Tibial artery (tissue), 4 donors: ENCODE results near the gene NOTUM.

Experiments
- DNase-seq, 2 donors: peaks; one replicate each; pipeline ENCODE4 v3.0.0-alpha.2; 2019
- H3K27ac ChIP-seq, 2 donors: fragments of 200-600 bp; sonication (generic) in 1 of 2; 1 replicate in 1 of 2; 2 replicates in 1 of 2; pipeline ENCODE4 v1.5.1; 2018 to 2019; ENCODE audit warnings: mild to moderate bottlenecking in 1 of 2
- H3K27me3 ChIP-seq, 2 donors: fragments of 200-600 bp; sonication (generic) in 1 of 2; one replicate each; pipeline versions ENCODE4 v1.5.1 to v1.6.0; 2016 to 2019
- H3K36me3 ChIP-seq, 3 donors: fragments of 200-600 bp; sonication (generic) in 2 of 3; one replicate each; pipeline ENCODE4 v1.5.1; 2016 to 2019; ENCODE audit warnings: mild to moderate bottlenecking in 2 of 3
- H3K4me1 ChIP-seq, 4 donors: fragments of 200-600 bp; sonication (generic) in 2 of 4; 1 replicate in 3 of 4; 2 replicates in 1 of 4; pipeline ENCODE4 v1.5.1; 2016 to 2019
- H3K4me3 ChIP-seq, 2 donors: fragments of 200-600 bp; sonication (generic) in 1 of 2; 1 replicate in 1 of 2; 2 replicates in 1 of 2; pipeline ENCODE4 v1.5.1; 2018 to 2019; ENCODE audit warnings: mild to moderate bottlenecking in 2 of 2
- H3K9me3 ChIP-seq, 3 donors: fragments of 200-600 bp; sonication (generic) in 1 of 3; one replicate each; pipeline ENCODE4 v1.5.1; 2016 to 2019
- CTCF ChIP-seq, 2 experiments: fragments of 200-600 bp in 1 of 2; fragments of 450-650 bp in 1 of 2; IDR thresholded peaks; one replicate each; pipeline ENCODE4 v1.5.1; 2017 to 2019; ENCODE audit warnings: antibody characterized with exemption in 2 of 2, mild to moderate bottlenecking in 1 of 2, moderate library complexity in 1 of 2
- intact Hi-C: fragments of 100-400 bp; cut with DNase I; formaldehyde crosslinking; loops from one replicate; pipeline ENCODE4 v1.15.0; 2023; ENCODE audit warnings: low total_unique reads

NOTUM gene

GRCh38 chr17:81978524-81979298, 17.7 kb upstream of the NOTUM start:
- Histone ChIP-seq H3K4me1 (peaks cover 0 to 23% (median 17%) of the 10 kb centered on the region in 4 donors), H3K27ac (peak overlapping the region in 1 of 2 donors; percentile 89), H3K9me3 (no peaks in the 10 kb centered on the region), H3K4me3 (peak overlapping the region; percentile 58 to 90), H3K36me3 (peaks cover 5 to 22% (median 5%) of the 10 kb centered on the region in 3 donors), H3K27me3 (no peaks in the 10 kb centered on the region)
- intact Hi-C loops = no loop called here
- DNase-seq = no peak
- no peak for TF ChIP-seq CTCF (IDR thresholded peaks at IDR 0.05)

GRCh38 chr17:81977211-81977808, 16.3 kb upstream of the NOTUM start, which contains the start of gene ASPSCR1:
TSS of gene ASPSCR1 (plus strand) at chr17:81977629. CDS start at chr17:81977647, 18 bp downstream.
- peak within 1 kb of the TSS; percentile 80 to 89 for H3K27ac ChIP-seq
- H3K36me3 ChIP-seq = peaks cover 0 to 16% (median 0%) of the 10 kb centered on the region in 3 donors
- TF ChIP-seq CTCF (IDR thresholded peaks at IDR 0.05) = no peak
- H3K4me3 ChIP-seq = peak within 1 kb of the TSS; percentile 58 to 90
- H3K27me3 ChIP-seq = peaks cover 0 to 5% of the 10 kb centered on the region in 2 donors
- peak; percentile 81 to 93 for DNase-seq
- intact Hi-C loops = no loop called here
- peaks cover 0 to 23% (median 17%) of the 10 kb centered on the region in 4 donors for H3K4me1 ChIP-seq
- no peaks in the 10 kb centered on the region for H3K9me3 ChIP-seq

GRCh38 chr17:81976332-81977210, 15.6 kb upstream of the NOTUM start:
- no peak for DNase-seq
- H3K27me3 ChIP-seq = peaks cover 0 to 13% of the 10 kb centered on the region in 2 donors
- no peaks in the 10 kb centered on the region for H3K9me3 ChIP-seq
- H3K27ac ChIP-seq = peak overlapping the region; percentile 80 to 89
- intact Hi-C loops = no loop called here
- H3K4me3 ChIP-seq = peak overlapping the region; percentile 58 to 90
- H3K36me3 ChIP-seq = peaks cover 0 to 16% (median 0%) of the 10 kb centered on the region in 3 donors
- peaks cover 0 to 23% (median 17%) of the 10 kb centered on the region in 4 donors for H3K4me1 ChIP-seq
- no peak for TF ChIP-seq CTCF (IDR thresholded peaks at IDR 0.05)

- no peak overlapping the region for H3K4me3 ChIP-seq
- TF ChIP-seq CTCF (IDR thresholded peaks at IDR 0.05) = no peak
- H3K4me1 ChIP-seq = peaks cover 0 to 16% (median 10%) of the 10 kb centered on the region in 4 donors
- no peaks in the 10 kb centered on the region for H3K9me3 ChIP-seq
- no peak for DNase-seq
- no peak overlapping the region for H3K27ac ChIP-seq
- peaks cover 0 to 41% of the 10 kb centered on the region in 2 donors for H3K27me3 ChIP-seq
- intact Hi-C loops = no loop called here
- H3K36me3 ChIP-seq = no peaks in the 10 kb centered on the region
Observed at GRCh38 chr17:81973432-81973831, 12.4 kb upstream of the NOTUM start.
